Medulla oblongata (tissue), 1 donor: ENCODE data around the gene MYO15A.

Experiments
- DNase-seq: peaks from one replicate; pipeline ENCODE4 v3.0.0-alpha.2; 2015; ENCODE audit errors: extremely low spot score

MYO15A gene

DNA sequence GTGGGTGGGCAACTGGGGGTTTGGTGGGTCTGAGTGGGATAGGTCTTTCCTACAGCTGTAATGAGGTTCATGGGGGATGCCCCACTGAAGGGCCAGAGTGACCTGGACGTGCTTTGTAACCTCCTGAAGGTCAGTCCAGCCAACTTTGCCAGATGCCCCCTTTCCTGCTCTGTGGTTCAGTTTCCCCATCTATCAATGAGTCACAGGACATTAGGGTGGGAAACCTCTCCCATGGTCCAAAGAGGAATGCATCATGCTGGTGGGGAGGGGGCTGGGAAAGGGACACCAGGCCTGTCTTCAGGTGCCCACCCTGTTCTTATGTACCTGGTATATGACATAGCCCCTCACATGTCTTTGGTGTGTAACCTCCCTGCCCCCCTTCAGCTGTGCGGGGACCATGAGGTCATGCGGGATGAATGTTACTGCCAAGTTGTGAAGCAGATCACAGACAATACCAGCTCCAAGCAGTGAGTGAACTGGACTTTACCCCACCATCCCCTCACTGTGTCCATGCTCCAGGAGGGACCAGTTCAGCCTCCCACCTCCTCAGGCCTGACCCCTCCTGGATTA is 51.1 kb downstream of the MYO15A start:
- DNase-seq, result no peak

- DNase-seq, result no peak
These were observed 51.7 kb downstream of the MYO15A start for GRCh38 chr17:18160128-18160856.

DNA sequence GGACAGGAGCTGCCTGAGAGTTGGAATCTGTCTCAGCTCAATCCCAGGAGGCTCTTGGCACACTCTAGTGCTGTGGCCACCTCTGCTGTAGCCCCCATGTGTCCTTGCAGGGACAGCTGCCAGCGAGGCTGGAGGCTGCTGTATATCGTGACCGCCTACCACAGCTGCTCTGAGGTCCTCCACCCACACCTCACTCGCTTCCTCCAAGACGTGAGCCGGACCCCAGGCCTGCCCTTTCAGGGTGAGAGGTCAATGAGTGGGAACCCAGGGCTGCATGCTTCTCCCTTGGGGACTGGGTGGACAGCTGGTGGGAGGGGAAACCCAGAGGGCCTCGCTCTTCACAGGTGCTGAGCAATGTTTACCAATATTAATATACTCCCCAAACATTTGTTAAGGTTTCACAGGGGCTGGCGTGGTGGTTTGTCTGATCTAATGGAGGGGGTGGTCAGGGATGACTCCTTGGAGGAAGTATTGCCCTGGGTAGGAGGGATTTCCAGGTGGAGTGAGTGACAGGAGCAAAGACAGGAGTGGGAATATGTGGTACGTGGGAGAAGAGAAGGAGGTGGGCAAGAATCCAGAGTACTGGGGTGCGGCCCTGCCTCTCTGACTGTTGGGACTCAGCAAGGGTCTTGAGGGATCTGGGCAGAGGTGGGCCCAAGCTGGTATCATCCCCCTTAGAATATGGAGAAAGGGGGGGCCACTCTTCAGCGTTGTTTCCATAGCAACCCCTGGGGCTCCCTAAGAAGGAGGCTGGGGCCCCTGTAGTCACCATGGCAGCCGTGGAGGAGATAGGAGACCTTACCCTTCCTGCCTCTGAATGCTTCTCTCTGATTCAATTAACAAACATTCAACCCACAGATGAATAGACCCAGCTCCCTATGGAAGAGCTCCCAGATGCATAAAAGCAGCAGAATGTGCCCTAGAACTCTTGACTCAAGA is 52.9 kb downstream of the MYO15A start:
- DNase-seq, result no peak

DNA sequence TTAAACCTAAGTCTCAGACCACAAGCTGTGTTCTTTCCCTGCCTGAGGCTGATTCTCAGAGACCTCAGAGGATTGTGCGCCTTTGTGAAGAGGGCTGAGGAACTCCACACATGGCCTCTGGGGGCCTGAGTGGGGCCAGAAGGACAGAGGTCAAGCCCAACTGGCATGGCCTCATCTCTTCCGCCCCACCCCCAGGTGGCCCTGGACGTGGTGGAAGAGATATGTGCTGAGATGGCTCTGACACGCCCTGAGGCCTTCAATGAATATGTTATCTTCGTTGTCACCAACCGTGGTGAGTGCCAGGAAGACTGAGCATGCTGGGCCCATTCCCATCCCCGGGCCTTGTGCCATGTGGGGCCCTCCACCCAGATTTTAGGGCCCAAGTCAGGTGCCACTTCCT is 55.0 kb downstream of the MYO15A start:
- no peak for DNase-seq

GRCh38 chr17:18166894-18167293 is 58.3 kb downstream of the MYO15A start:
- DNase-seq, result no peak

DNA sequence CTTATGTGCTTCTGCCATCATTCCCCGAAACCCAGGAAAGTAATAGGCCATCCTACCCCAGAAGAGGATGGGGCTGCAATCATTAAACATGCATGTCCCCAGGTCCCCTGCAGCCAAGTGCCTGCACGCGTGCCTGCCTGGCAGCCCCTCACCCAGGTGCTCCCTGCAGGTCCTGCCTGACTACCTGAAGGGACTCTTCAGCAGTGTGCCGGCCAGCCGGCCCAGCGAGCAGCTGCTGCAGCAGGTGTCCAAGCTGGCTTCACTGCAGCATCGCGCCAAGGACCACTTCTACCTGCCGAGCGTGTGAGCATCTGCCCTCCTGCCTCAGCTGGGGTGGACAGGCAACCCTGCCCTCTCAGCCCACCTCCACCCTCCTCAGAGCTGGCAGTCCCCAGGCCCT is 58.9 kb downstream of the MYO15A start:
- DNase-seq, result no peak

GRCh38 chr17:18172531-18173278 is 64.1 kb downstream of the MYO15A start:
- no peak for DNase-seq

- DNase-seq, result no peak
These were observed 65.2 kb downstream of the MYO15A start for GRCh38 chr17:18173740-18174139.

- DNase-seq, result peak; percentile 76
These were observed 67.6 kb downstream of the MYO15A start for GRCh38 chr17:18176176-18176575.

GRCh38 chr17:18177133-18177532 is 68.6 kb downstream of the MYO15A start:
- DNase-seq, result no peak

DNA sequence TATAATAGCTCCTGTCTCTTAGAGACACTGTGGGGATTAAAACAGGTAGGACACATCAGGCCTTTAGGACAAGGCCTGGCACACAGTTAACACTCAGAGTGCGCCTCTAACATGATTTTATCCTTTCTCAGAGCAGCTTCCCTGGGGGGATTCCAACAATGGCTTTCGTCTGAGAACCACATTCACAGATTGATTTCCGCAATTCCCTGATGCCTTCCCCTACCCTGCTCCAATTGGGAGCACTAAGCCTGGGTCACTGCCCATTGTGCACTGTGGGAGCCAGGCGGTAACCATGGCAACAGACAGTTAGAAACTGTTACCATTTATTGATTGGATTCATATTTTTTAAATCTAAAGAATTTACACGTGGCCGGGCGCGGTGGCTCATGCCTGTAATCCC is 69.2 kb downstream of the MYO15A start:
- DNase-seq, result no peak

GRCh38 chr17:18179196-18179595 is 70.6 kb downstream of the MYO15A start:
- no peak for DNase-seq

DNA sequence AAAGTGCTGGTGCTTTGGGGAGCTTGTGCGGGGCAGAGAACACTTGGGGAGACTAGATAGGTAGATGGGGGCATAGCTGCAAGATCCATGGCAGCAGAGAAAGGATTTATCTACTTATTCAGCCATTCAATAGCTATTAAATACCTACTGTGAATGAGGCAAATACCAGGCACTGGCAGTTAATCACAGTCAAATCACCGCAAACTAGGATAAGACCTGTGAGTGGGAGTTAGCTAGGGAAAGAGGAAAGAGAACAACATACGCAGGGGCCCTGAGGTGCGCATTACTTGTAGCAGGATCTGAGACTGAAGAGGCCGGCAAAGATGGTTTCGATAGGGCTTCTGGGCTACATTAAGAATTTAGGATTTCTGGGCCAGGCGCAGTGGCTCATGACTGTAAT is 71.2 kb downstream of the MYO15A start:
- no peak for DNase-seq

DNA sequence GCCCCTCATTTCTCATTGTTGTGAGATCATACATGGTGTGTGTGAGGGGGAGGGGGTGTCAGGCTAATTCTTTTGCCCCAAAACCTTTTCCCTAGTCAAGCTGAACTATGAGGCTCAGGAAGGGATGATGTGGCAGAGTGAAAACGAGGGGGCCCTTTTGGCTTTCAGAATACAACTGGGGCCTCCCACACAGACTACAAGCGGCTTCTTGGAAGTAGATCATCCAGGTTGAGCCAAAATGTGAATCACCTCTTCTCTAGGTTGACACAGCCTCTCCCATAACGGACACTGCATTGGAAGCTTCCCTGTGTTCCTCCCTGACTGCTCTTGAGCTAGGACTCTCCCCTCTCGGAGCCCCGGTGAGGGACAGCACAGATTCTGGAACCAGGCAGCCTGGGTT is 72.8 kb downstream of the MYO15A start:
- DNase-seq, result no peak

- no peak for DNase-seq
These were observed 73.8 kb downstream of the MYO15A start for GRCh38 chr17:18182110-18182977.

- DNase-seq, result no peak
These were observed 74.4 kb downstream of the MYO15A start for GRCh38 chr17:18182978-18183333.

DNA sequence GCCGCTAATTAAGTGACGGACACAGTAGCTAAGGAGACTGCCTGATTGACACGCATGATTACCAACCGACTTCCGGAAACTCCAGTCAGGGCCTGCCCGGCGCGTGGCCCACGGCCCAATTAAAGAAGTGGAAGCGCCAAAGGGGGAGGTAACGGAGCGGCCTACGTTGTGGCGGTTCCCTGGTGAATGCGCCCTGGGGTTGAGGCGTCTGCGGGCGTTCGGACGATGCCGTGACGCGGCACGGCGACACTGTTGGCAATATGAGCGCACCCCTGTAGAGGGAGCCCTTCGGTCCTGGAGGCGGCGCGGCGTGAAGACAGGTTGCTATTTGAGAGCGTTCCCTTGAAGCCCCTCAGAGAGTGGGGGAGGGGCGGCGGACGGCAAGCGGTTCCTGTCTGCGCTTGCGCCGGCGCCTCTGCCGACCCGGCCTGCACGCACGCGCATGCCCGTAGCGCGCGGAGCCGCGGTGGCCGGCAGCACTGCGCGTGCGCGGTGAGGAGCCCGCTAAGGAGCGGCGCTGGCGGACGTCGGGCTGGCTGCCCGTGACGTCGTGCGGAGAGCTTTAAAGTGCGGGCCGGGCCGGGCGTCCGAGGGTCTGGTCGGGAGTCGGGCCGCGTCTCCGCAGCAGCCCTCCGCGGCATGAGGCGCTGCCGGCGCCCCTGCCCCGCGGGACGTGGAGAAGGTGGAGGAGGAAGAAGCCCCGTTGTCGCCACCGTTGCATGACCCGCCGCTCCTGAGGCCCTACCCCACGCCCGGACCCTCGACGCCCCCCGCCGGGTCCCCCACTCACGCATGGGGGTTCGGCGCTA is 75.0 kb downstream of the MYO15A start, which contains the start of gene ALKBH5:
Gene ALKBH5 (plus strand): TSS at position 495 of the 809 bp plus-strand sequence. CDS start 416 bp downstream, outside the sequence.
- DNase-seq, result peak; percentile 99

- DNase-seq, result peak; percentile 58
These were observed 75.8 kb downstream of the MYO15A start for GRCh38 chr17:18184143-18185031.

GRCh38 chr17:18185391-18185790 is 76.8 kb downstream of the MYO15A start:
- DNase-seq, result peak; percentile 39
